T-helper 2 cell treated with Interferon-gamma antibody and Interleukin-4, amounts not matched to agents 5 μg/mL and 100 μg/mL, for 36 hours (primary cell): Measurements from ENCODE around the gene KCNJ4.

Source experiments
- DNase-seq: peaks from one replicate; pipeline ENCODE4 v3.0.0; 2021; ENCODE audit warnings: low spot score
- H3K27ac Mint-ChIP-seq: one replicate; pipeline ENCODE4 v1.8.0; 2021; ENCODE audit warnings: mild to moderate bottlenecking, mixed read lengths
- H3K27me3 Mint-ChIP-seq: one replicate; pipeline ENCODE4 v1.8.0; 2021; ENCODE audit warnings: low read depth, mixed read lengths
- H3K36me3 Mint-ChIP-seq: one replicate; pipeline ENCODE4 v1.8.0; 2021; ENCODE audit warnings: low read depth, mixed read lengths
- H3K4me1 Mint-ChIP-seq: one replicate; pipeline ENCODE4 v1.8.0; 2021; ENCODE audit warnings: low read depth, mixed read lengths
- H3K4me3 Mint-ChIP-seq: one replicate; pipeline ENCODE4 v1.8.0; 2022; ENCODE audit warnings: mild to moderate bottlenecking, moderate library complexity, mixed read lengths
- H3K9me3 Mint-ChIP-seq: one replicate; pipeline ENCODE4 v1.8.0; 2021; ENCODE audit warnings: mixed read lengths

Gene KCNJ4

DNA sequence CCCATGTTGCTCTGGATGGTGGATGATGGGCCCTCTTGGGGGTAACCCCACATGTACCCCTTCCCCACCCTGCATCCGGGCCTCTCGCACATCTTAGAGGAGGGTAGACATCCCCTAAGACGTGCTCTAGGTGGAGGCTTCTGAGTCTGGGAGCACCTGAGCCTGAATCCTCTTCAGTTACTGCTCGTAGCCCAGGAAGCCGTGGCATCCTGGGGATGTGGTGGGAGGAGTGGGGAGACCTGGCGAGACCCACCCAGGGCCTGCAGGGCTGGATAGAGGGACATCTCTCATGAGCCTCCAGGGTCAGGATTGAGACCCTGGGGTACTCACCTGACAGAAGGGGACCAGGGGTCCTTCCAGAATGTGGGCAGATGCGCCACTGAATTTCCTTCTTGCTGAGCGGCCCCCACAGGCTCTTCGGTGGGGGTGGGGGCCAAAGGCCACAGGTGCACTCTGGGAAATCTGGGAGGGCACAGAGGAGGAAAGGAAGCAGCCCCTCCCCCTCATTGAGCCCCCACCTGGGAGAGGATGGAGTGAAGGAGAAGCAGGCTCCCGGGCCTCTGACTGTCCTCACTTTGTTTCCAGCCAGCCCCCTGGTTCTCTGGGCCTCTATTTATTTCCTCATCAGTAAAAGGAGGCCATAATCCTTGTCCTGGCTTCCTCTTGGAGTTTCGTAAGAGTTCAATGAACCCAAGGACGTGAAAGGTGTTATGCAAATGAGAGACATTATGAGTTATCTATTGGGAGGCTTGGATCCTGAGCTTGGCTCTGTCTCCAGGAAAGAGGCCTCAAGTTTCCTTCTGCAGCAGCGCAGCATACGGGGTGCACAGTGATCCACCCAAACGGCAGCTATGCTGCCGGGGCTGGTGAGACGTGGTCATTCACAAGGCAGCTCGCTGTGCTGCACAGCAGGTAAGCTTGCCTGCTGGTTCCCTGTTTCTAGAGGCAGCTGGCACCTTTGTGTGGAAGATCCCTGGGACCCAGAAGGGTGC lies 31.2 kb downstream of the KCNJ4 start:
- H3K4me1 Mint-ChIP-seq: no peaks in the 10 kb centered on the region
- no peak for DNase-seq
- H3K27ac Mint-ChIP-seq: no peak overlapping the region
- no peaks in the 10 kb centered on the region for H3K9me3 Mint-ChIP-seq
- no peaks in the 10 kb centered on the region for H3K36me3 Mint-ChIP-seq
- no peak overlapping the region for H3K4me3 Mint-ChIP-seq
- no peaks in the 10 kb centered on the region for H3K27me3 Mint-ChIP-seq

DNA sequence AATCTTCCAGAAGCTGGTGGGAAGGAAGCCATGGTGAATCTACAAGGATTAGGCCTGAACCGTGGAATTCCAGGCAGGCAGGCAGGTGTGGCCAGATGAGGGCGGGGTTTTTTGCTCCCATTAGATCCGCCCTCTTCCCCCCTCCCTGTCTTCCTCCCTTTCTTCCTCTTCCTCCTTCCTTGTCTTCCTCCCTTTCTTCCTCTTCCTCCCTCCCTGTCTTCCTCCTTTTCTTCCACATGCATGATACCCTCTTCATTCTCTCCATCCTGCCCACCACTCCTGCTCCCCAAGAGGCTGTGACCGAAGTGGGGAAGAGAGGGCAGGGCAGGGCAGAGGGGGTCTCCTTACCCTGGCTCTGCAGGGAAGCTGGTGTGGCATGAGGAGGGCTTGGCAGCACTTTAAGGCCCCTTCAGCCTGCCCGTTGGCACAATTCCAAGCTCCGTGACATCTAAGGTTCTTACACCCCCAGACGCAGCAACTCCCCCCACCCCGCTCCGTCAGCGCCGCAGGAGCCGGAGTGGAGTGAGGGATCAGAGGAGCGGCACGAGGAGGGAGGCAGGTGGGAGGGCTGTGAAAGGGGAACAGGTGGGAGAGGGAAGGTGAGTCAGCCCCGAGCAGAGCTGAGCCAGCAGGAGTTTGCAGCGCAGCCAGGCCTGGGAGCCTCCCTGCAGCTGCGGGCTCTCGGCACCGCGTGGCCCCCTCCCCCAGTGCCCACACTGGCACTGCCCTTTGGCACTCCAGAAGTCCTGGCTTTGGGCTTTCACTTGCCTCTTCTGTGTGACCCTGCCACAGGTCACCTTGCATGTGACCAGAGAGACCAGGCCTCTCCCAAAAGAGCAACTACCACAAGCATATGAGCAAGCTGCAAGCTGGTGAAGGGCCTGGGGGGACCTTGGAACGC lies 32.1 kb downstream of the KCNJ4 start:
- no peak for DNase-seq

DNA sequence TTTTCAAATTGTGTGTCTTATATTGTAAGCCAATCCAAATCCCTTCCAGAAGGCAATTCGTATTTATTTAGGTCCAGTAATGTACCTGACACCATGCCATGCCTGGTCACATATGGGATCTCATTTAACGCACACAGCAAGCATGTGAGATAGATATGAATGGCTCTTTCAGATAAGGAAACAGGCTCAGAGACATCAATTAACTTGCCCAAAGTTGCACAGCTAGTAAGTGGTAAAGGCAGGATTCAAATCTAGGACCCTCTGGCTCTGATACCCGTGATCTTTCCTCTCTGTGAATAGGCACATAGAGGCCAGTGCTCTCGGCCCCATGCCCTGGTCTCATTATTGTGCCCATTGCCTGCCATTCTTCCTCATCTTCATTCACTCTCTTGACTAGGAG lies 34.3 kb downstream of the KCNJ4 start:
- Mint-ChIP-seq H3K27ac (no peak overlapping the region), H3K4me3 (no peak overlapping the region), H3K36me3 (no peaks in the 10 kb centered on the region), H3K9me3 (no peaks in the 10 kb centered on the region), H3K27me3 (no peaks in the 10 kb centered on the region), H3K4me1 (no peaks in the 10 kb centered on the region)
- no peak for DNase-seq

More for the DNA sequence above, 32.1 kb downstream of the KCNJ4 start:
- H3K27me3 Mint-ChIP-seq: no peaks in the 10 kb centered on the region
- no peaks in the 10 kb centered on the region for H3K36me3 Mint-ChIP-seq
- H3K4me1 Mint-ChIP-seq: no peaks in the 10 kb centered on the region
- H3K9me3 Mint-ChIP-seq: no peaks in the 10 kb centered on the region
- no peak overlapping the region for H3K27ac Mint-ChIP-seq
- H3K4me3 Mint-ChIP-seq: no peak overlapping the region

DNA sequence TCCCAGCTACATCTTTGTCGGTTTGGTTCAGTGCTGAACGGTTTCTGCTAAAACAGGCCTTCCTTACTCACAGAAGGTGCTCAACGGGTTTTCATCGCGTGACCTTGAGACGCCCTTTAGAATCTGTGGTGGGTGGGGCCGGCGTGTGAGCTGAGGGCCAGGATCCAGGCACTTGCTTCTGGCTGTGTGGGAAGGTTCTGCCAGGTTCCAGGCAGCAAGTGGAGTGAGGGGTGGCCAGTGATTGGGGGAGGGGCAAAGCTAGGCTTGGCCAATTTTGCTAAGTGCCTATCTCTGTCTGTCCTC lies 35.2 kb downstream of the KCNJ4 start:
- no peak for DNase-seq
- Mint-ChIP-seq H3K4me3 (no peak overlapping the region), H3K27ac (no peak overlapping the region), H3K4me1 (no peaks in the 10 kb centered on the region), H3K27me3 (no peaks in the 10 kb centered on the region), H3K9me3 (no peaks in the 10 kb centered on the region), H3K36me3 (no peaks in the 10 kb centered on the region)

DNA sequence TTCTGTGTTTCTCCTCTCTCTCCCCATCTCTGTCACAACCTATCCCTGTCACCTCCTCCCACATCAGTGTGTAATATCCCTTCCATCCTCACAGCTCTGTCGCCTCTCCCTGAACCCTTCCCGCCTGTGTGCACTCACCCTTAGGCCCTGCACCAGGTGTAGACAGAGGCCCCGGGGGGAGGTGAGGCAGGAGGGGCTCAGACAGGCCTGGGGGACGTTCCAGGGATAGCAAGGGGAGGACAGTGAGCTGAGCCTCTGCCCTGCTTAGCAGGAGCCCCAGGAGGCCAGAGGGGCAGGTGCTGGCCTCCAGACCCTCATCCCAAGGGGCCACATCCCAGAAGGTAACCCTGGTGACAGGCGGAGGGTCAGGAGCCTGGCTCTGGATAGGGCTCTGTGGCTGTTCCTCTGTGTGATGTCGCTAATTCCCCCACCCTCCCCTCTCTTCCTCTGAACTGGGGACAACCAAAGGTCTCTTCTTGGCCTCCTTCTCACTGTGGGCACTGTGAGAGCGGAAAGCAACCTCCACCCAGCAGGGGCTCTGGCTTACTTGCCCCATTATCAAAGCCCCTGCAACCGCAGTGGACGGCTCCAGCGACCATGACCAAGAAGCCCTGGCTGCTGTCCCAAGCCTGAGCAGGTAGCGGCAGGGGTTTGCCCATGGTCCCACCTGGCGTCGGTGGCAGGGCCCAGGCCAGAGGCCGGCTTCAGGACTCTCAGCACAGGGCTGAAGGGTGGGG lies 35.7 kb downstream of the KCNJ4 start:
- Mint-ChIP-seq H3K36me3 (no peaks in the 10 kb centered on the region), H3K4me3 (no peak overlapping the region), H3K9me3 (no peaks in the 10 kb centered on the region), H3K27me3 (no peaks in the 10 kb centered on the region), H3K4me1 (no peaks in the 10 kb centered on the region), H3K27ac (no peak overlapping the region)
- no peak for DNase-seq

DNA sequence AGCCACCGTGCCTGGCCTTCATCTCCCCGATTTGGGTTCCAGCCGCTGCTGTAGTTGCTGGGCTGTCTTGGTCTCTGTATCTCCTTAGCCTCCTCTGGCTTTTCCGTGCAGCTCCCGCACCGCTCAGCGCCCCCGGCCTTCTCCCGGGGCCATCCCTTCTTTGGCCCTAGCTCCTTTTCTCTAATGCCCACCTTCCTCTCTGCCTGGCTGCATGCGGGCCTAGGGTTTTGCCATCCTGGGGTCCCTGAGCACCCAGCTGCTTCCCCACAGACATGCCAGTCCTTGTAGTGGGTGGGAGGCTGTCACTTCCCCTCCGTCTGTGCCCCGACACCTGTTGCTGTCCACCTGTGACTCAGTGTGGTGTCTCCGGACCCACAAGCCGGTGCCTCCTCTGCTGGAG lies 36.4 kb downstream of the KCNJ4 start:
- Mint-ChIP-seq H3K27me3 (no peaks in the 10 kb centered on the region), H3K4me3 (no peak overlapping the region), H3K9me3 (no peaks in the 10 kb centered on the region), H3K4me1 (no peaks in the 10 kb centered on the region), H3K27ac (no peak overlapping the region), H3K36me3 (no peaks in the 10 kb centered on the region)
- no peak for DNase-seq

DNA sequence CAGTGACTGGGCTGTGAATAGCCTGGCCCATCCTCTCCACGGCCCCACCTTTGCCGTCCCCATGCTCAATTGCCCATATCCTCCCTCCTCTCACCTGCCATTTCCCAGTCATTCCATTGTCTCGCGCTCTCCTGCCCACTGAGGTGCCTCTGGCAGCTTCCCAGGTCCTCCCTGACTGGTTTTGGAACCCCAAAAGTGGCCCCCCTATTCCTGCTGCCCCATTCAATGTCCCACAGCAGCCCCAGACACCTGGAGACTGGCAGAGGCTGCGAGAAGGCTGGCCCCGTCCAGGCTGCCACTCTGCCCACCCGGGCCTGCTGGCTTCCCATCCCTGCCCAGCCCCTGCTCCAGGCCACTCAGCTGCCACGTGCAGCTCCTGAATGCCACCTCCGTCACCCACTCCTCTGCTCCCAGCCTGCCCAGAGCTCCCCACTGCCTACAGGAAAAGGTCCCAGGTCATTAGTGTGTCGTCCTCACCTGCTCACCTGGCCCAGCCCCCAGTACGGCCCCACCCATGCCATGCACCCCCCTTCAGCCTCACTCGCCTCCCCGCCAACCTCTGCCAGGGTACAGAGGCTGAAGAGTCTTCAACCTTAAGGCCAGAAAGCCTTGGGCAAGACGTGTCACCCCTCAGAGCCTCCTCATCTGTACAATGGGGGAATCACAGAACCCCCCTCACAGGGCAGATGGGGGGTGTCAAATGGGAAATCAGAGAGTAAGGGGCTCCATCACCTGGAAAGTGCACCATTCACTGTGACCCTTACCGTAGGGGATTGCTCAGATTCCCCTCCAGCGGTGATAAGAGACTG lies 37.5 kb downstream of the KCNJ4 start:
- H3K4me1 Mint-ChIP-seq: no peaks in the 10 kb centered on the region
- H3K9me3 Mint-ChIP-seq: no peaks in the 10 kb centered on the region
- no peaks in the 10 kb centered on the region for H3K36me3 Mint-ChIP-seq
- no peaks in the 10 kb centered on the region for H3K27me3 Mint-ChIP-seq
- H3K27ac Mint-ChIP-seq: no peak overlapping the region
- H3K4me3 Mint-ChIP-seq: no peak overlapping the region
- no peak for DNase-seq

DNA sequence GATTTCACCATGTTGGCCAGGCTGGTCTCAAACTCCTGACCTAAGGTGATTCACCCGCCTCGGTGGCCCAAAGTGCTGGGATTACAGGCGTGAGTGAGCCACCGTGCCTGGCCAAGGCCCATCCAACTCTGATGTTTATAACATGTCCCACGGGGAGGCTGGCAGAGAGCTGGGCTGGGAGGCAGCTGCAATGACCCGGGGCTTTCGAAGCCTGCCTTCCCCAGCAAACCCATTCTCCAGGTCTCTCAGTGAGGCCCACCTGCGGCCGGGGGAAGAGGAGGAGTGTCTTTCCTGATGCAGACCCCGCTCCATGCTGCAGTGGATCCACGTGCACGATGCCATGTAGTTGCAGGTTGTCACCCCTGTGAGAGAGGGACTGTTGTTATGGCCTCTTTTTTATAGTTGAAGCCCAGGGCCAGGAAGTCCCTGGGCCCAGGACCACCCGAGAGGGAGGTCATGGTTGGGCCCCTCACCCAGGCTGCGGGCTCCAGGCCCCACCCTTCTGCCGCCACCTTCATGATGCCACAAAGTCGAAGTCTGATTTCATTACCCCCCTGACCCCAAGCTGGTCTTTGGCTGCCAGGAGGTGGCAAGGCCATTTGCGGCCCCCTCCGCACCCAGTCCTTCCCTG lies 38.3 kb downstream of the KCNJ4 start:
- Mint-ChIP-seq H3K4me3 (no peak overlapping the region), H3K36me3 (no peaks in the 10 kb centered on the region), H3K4me1 (no peaks in the 10 kb centered on the region), H3K9me3 (no peaks in the 10 kb centered on the region), H3K27me3 (no peaks in the 10 kb centered on the region), H3K27ac (no peak overlapping the region)
- DNase-seq: no peak

DNA sequence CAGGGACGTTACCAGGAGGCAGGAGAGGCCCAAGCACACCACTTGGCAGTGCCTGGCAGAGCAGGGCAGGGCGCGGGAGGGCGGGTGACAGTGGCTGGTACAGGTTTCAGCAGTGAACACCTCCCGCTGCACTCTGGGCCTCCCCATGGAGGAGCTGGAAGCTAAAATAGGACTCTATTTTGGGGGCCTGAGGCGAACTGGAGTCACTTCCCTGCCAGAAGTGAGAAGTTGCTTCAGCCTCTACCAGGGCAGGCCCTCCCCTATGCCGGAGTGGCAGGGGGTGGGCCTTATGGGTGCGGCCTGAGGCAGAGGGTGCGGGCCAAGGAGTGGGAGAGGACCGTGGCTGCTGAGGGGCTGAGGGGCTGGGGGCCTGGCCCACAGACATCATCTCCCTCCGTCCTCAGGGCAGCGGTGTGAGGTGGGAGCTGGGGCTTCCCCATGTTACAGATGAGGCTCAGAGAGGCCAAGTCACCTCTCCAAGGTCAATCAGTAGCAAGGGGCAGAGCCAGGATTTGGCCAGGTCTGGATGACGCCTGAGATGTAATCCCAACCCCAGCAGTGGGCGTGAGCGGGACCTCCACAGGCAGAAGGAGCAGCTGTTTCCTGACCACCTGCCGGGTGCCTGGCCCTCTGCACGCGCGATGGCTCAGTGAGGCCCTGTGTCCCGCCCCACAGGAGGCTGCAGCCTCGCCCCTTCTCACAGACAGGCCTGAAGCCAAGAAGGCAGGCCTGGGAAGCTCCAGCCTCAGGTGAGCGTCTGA lies 39.3 kb downstream of the KCNJ4 start:
- peaks cover 3% of the 10 kb centered on the region for H3K27me3 Mint-ChIP-seq
- H3K36me3 Mint-ChIP-seq: no peaks in the 10 kb centered on the region
- H3K27ac Mint-ChIP-seq: no peak overlapping the region
- H3K9me3 Mint-ChIP-seq: no peaks in the 10 kb centered on the region
- H3K4me1 Mint-ChIP-seq: no peaks in the 10 kb centered on the region
- no peak overlapping the region for H3K4me3 Mint-ChIP-seq
- DNase-seq: no peak

DNA sequence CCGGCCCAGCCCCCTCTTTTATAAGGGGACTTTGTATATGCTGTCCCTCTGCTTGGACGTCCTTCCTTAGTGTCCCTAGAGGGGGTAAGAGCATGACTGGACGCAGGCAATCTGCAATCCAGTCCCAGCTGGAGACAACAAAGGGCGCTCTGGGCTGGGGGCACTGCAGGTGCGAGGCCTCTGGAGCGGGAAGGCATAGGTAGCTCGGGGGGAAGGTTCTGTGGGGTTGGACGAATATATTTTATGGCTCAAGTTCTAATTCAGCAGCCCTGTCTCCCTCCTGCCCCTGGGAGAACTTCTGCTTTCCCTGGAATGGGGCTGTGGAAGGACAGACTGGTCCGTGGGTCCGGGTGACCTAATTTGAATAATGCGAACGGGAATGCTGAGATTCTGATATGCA lies 40.0 kb downstream of the KCNJ4 start:
- no peak for DNase-seq
- Mint-ChIP-seq H3K27me3 (peaks cover 3% of the 10 kb centered on the region), H3K9me3 (no peaks in the 10 kb centered on the region), H3K36me3 (no peaks in the 10 kb centered on the region), H3K27ac (no peak overlapping the region), H3K4me3 (no peak overlapping the region), H3K4me1 (no peaks in the 10 kb centered on the region)

DNA sequence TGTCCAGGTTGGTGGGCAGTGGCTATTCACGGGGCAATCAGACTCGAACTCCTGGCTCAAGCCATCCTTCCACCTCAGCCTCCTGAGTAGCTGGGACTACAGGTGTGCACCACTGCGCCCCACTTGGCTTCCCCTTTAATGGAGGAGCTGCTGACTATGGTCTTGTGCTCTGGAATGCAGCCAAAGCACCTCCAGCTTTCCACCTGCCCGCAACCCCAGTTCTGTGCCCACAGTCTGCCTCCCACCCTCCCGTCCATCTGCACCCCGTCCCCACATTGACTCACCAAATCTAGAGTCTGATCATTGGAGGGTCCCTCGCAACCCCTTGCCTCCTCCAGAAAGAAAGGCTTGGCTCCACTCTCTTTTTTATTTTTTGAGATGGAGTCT lies 41.0 kb downstream of the KCNJ4 start:
- H3K4me3 Mint-ChIP-seq: no peak overlapping the region
- H3K27me3 Mint-ChIP-seq: peaks cover 3% of the 10 kb centered on the region
- no peaks in the 10 kb centered on the region for H3K36me3 Mint-ChIP-seq
- no peak for DNase-seq
- H3K27ac Mint-ChIP-seq: no peak overlapping the region
- no peaks in the 10 kb centered on the region for H3K4me1 Mint-ChIP-seq
- no peaks in the 10 kb centered on the region for H3K9me3 Mint-ChIP-seq

DNA sequence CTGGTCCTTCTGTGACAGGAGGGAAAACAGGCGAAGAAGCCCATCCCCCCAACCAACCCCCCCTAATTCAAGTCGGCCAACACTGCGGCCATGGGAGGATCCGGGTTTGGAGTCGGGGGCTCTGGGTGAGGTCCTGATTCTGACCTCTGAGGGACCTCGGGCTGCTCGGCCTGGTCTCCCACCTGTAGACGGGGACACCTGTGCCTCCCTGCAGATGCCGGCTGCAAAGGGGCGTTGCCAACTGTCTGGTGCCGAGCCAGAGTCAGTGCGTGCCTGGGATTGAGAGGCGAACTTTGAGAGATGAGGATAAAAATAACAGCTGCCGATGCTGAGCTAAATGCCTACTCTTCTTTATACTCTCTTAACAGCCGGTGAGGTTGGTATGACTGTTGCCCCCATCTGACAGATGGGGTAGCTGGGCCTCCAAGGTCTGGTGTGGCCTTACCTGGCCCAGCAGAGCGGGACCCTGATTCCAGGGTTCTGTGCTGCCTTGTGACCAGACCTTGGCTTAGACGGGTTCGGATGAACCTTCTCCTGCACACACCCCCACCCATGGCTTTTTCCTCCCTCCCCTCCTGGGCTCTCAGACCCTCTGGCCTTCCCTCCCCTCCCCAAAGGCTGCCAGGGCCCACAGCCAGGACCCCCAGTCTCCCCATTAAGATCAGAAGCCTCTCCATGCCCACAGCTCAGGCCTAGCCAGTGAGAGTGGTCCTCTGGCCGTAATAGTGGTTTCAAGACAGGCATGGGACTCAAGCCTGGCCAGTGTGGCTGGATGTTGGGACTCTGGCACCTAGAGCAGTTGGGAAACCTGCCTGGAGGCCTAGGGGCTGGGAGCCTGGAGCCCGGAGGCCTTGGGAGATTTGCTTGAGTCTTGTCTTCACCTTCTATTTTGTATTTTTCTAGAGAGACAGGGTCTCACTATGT lies 41.7 kb downstream of the KCNJ4 start:
- Mint-ChIP-seq H3K4me3 (no peak overlapping the region), H3K36me3 (no peaks in the 10 kb centered on the region), H3K27me3 (peaks cover 3% of the 10 kb centered on the region), H3K4me1 (no peaks in the 10 kb centered on the region), H3K9me3 (no peaks in the 10 kb centered on the region), H3K27ac (no peak overlapping the region)
- no peak for DNase-seq
